Tibial nerve (tissue), 4 donors: ENCODE data around the gene CHAC1. TPM values are rescaled to one million over a fixed set of nuclear protein-coding genes. Genes with fewer than 3 reads are reported as not detected.

Source experiments
- DNase-seq, 2 donors: peaks; one replicate each; pipeline ENCODE4 v3.0.0-alpha.2; 2019; ENCODE audit warnings: low spot score in 2 of 2
- H3K27ac ChIP-seq, 4 donors: fragments of 200-600 bp; sonication (generic) in 3 of 4; one replicate each; pipeline ENCODE4 v1.5.1; 2017 to 2019; ENCODE audit warnings: mild to moderate bottlenecking in 1 of 4
- H3K27me3 ChIP-seq, 2 donors: fragments of 200-600 bp; sonication (generic) in 1 of 2; one replicate each; pipeline versions ENCODE4 v1.5.1 to v1.6.0; 2017 to 2019
- H3K36me3 ChIP-seq, 3 donors: fragments of 200-600 bp; sonication (generic); one replicate each; pipeline ENCODE4 v1.5.1; 2018 to 2019
- H3K4me1 ChIP-seq, 4 donors: fragments of 200-600 bp; sonication (generic) in 3 of 4; one replicate each; pipeline ENCODE4 v1.5.1; 2017 to 2019
- H3K4me3 ChIP-seq, 4 donors: fragments of 200-600 bp; sonication (generic) in 3 of 4; one replicate each; pipeline ENCODE4 v1.5.1; 2017 to 2019; ENCODE audit warnings: mild to moderate bottlenecking in 1 of 4, moderate library complexity in 1 of 4
- H3K9me3 ChIP-seq, 4 donors: fragments of 200-600 bp; sonication (generic) in 3 of 4; one replicate each; pipeline ENCODE4 v1.5.1; 2017 to 2019
- CTCF ChIP-seq, 5 experiments: fragments of 200-600 bp in 3 of 5; fragments of 450-650 bp in 2 of 5; sonication (generic) in 3 of 5; IDR thresholded peaks; one replicate each; pipeline ENCODE4 v1.5.1; 2016 to 2019; ENCODE audit warnings: antibody characterized with exemption in 5 of 5, mild to moderate bottlenecking in 3 of 5, moderate library complexity in 2 of 5
- EP300 ChIP-seq, 2 donors: sonication (generic); formaldehyde crosslinking; IDR thresholded peaks; one replicate each; pipeline ENCODE4 v1.6.1; 2017; ENCODE audit warnings: antibody characterized with exemption in 2 of 2, mild to moderate bottlenecking in 1 of 2
- POLR2A ChIP-seq, 2 donors: fragments of 450-650 bp; IDR thresholded peaks; one replicate each; pipeline ENCODE4 v1.6.1; 2017; ENCODE audit warnings: antibody characterized with exemption in 2 of 2, mild to moderate bottlenecking in 2 of 2, moderate library complexity in 2 of 2
- WGBS, 2 donors: methylation state at CpG; one replicate each; pipeline ENCODE4 v1.1.5; 2018; 5-methylcytosine and 5-hydroxymethylcytosine counted together
- total RNA-seq, 4 donors: library from RNA; depleted of rRNA; stranded (reverse); fragments of >200 nt; gene quantifications; one replicate each; pipeline ENCODE4 v1.1.0, GENCODE V29; 2016

CHAC1 gene
- total RNA-seq, 4 donors from 2014 or later = 2.7 TPM; not detected in 3

GRCh38 chr15:40963201-40963600 lies 9.9 kb downstream of the CHAC1 start:
- DNase-seq = no peak
- TF ChIP-seq CTCF (IDR thresholded peaks at IDR 0.05) = no peak
- no peaks in the 10 kb centered on the region for H3K27me3 ChIP-seq
- no peak overlapping the region for H3K4me3 ChIP-seq
- H3K36me3 ChIP-seq = no peaks in the 10 kb centered on the region
- no peak overlapping the region for H3K27ac ChIP-seq
- 86 to 90% methylated on average over 12 of the region's 12 CpGs for WGBS, 2 donors
- H3K4me1 ChIP-seq = peaks cover 0 to 7% (median 0%) of the 10 kb centered on the region in 4 donors
- no peaks in the 10 kb centered on the region for H3K9me3 ChIP-seq

DNA sequence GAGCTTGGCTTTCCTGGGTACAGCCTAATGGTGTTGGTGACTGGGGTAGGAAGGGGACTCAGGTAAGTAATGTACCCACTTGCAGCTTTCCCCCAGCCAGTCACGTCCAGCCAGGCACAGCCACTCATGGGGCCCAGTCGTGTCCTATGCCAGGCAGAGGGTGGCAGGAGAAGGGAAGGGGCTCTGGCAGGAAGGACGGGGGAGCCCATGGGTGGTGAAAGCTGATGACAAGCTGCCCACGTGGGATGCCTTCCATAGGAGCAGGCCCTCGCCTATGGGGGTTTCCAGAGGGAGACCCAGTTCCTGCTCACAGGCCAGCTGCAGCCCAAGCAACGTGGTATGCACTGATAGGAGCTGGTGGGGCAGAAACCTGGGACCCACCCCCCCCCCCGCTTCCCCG lies 10.7 kb downstream of the CHAC1 start:
- no peaks in the 10 kb centered on the region for H3K27me3 ChIP-seq
- DNase-seq = no peak
- no peak overlapping the region for H3K27ac ChIP-seq
- 80 to 85% methylated on average over 6 to 8 of the region's 8 CpGs for WGBS, 2 donors
- peaks cover 0 to 7% (median 0%) of the 10 kb centered on the region in 4 donors for H3K4me1 ChIP-seq
- no peaks in the 10 kb centered on the region for H3K36me3 ChIP-seq
- H3K9me3 ChIP-seq = no peaks in the 10 kb centered on the region
- no peak for TF ChIP-seq EP300 (IDR thresholded peaks at IDR 0.05)
- no peak for TF ChIP-seq CTCF (IDR thresholded peaks at IDR 0.05)
- no peak for TF ChIP-seq POLR2A (IDR thresholded peaks at IDR 0.05)
- no peak overlapping the region for H3K4me3 ChIP-seq

DNA sequence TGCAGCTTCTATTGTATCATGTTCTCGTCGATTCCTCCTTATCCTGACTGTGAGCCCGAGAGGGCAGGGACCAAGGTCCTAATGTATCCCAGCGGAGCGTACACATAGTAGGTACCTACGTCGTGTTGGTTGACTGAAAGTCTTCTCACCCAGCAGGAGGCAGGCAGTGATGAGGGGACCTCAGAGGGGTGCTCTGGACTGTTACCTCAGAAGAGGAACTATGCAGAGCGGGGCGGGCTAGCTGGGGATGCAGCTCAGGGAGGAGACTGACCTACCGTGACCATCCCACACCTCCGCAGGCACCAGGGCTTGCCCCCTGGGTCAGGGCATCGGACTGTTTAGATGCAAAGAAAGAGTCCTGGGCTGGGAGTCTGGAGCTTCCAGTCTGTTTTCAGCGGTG lies 11.4 kb downstream of the CHAC1 start:
- H3K27me3 ChIP-seq = no peaks in the 10 kb centered on the region

DNA sequence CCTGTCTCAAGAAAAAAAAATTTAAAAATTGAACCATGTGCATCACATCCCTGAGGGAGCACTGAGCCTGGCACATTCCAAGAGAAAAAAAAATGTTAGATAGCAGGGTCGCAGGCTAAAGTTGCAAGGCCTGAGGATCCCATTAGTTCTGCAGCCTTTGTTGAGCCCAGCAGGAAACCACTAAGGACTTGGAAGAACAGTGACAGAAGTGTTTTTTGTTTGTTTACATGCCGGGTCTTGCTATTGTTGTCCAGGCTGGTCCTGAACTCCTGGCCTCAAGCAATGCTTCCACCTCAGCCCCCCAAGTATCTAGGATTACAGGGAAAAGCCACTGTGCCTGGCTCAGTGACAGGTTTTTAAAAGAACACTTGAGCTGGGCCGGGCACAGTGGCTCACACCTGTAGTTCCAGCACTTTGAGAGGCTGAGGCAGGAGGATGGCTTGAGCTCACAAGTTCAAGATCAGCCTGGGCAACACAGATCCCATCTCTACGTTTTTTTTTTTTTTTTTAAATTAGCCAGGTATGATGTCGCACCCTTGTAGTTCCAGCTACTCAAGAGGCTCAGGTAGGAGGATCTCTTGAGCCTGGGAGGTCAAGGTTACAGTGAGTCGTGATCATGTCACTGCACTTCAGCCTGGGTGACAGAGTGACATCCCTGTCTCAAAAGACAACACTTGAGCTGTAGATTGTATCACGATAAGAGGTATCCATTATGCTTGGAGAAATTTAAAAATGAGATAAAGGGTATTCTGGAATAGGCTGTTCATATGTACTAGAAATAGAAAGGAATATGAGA lies 15.2 kb downstream of the CHAC1 start:
- no peaks in the 10 kb centered on the region for H3K36me3 ChIP-seq
- H3K27me3 ChIP-seq = no peaks in the 10 kb centered on the region
- no peak for TF ChIP-seq POLR2A (IDR thresholded peaks at IDR 0.05)
- TF ChIP-seq EP300 (IDR thresholded peaks at IDR 0.05) = no peak
- no peak for TF ChIP-seq CTCF (IDR thresholded peaks at IDR 0.05)
- 67 to 75% methylated on average over 7 of the region's 7 CpGs for WGBS, 2 donors
- H3K4me3 ChIP-seq = no peak overlapping the region
- peaks cover 0 to 13% (median 0%) of the 10 kb centered on the region in 4 donors for H3K4me1 ChIP-seq
- H3K27ac ChIP-seq = no peak overlapping the region
- DNase-seq = no peak
- no peaks in the 10 kb centered on the region for H3K9me3 ChIP-seq

More for the DNA sequence above, 11.4 kb downstream of the CHAC1 start:
- no peak overlapping the region for H3K4me3 ChIP-seq
- no peak for DNase-seq
- TF ChIP-seq POLR2A (IDR thresholded peaks at IDR 0.05) = no peak
- no peak for TF ChIP-seq CTCF (IDR thresholded peaks at IDR 0.05)
- TF ChIP-seq EP300 (IDR thresholded peaks at IDR 0.05) = no peak
- WGBS, 2 donors = 78 to 81% methylated on average over 13 of the region's 13 CpGs
- H3K27ac ChIP-seq = no peak overlapping the region
- peaks cover 0 to 7% (median 0%) of the 10 kb centered on the region in 4 donors for H3K4me1 ChIP-seq
- H3K9me3 ChIP-seq = no peaks in the 10 kb centered on the region
- H3K36me3 ChIP-seq = no peaks in the 10 kb centered on the region

- Histone ChIP-seq H3K36me3 (no peaks in the 10 kb centered on the region), H3K27me3 (no peaks in the 10 kb centered on the region), H3K27ac (no peak overlapping the region), H3K4me1 (peaks cover 0 to 13% (median 0%) of the 10 kb centered on the region in 4 donors), H3K9me3 (no peaks in the 10 kb centered on the region), H3K4me3 (no peak overlapping the region)
- DNase-seq = no peak
- 91 to 93% methylated on average over 8 of the region's 8 CpGs for WGBS, 2 donors
- TF ChIP-seq EP300 (IDR thresholded peaks at IDR 0.05) (no peak), POLR2A (IDR thresholded peaks at IDR 0.05) (no peak), CTCF (IDR thresholded peaks at IDR 0.05) (no peak)
These were observed 16.1 kb downstream of the CHAC1 start for GRCh38 chr15:40969363-40969762.
